Chondrocyte (in vitro differentiated cells): ENCODE data around the gene CBLB. TPM values are rescaled to one million over a fixed set of nuclear protein-coding genes. Genes with fewer than 3 reads are reported as not detected.

Experiments used
- DNase-seq: peaks from one replicate; pipeline ENCODE4 v3.0.0; 2021; ENCODE audit warnings: mixed read lengths, low spot score
- H3K27ac Mint-ChIP-seq: one replicate; pipeline ENCODE4 v1.8.0; 2021; ENCODE audit warnings: mild to moderate bottlenecking, moderate library complexity, mixed read lengths; ENCODE audit not compliant: unreplicated experiment
- H3K27me3 Mint-ChIP-seq: 2 replicates; pipeline ENCODE4 v1.8.0; 2021; ENCODE audit warnings: low read depth, mixed read lengths
- H3K36me3 Mint-ChIP-seq: 2 replicates; pipeline ENCODE4 v1.8.0; 2021; ENCODE audit warnings: low read depth, mixed read lengths
- H3K4me1 Mint-ChIP-seq: 2 replicates; pipeline ENCODE4 v1.8.0; 2021; ENCODE audit warnings: low read depth, mild to moderate bottlenecking, mixed read lengths
- H3K4me3 Mint-ChIP-seq: one replicate; pipeline ENCODE4 v1.8.0; 2021; ENCODE audit warnings: mild to moderate bottlenecking, moderate library complexity, mixed read lengths; ENCODE audit not compliant: unreplicated experiment
- H3K9me3 Mint-ChIP-seq: 2 replicates; pipeline ENCODE4 v1.8.0; 2021; ENCODE audit warnings: low read depth, mixed read lengths
- CTCF ChIP-seq: fragments of 200-600 bp; sonication (generic); IDR thresholded peaks from 2 replicates; pipeline ENCODE4 v1.5.0; 2021; ENCODE audit warnings: antibody characterized with exemption, mild to moderate bottlenecking, moderate library complexity
- total RNA-seq: library from RNA; stranded (reverse); gene quantifications from 3 replicates; pipeline ENCODE4 v1.2.1, GENCODE V29; 2021

Gene CBLB
- total RNA-seq, 1 donor from 2014 or later, result 25.0 TPM

- H3K27me3 Mint-ChIP-seq, result no peaks in the 10 kb centered on the region
- H3K27ac Mint-ChIP-seq, result no peak overlapping the region
- peaks cover 39% of the 10 kb centered on the region for H3K4me1 Mint-ChIP-seq
- no peaks in the 10 kb centered on the region for H3K9me3 Mint-ChIP-seq
- no peak overlapping the region for H3K4me3 Mint-ChIP-seq
- DNase-seq, result no peak
- H3K36me3 Mint-ChIP-seq, result no peaks in the 10 kb centered on the region
- TF ChIP-seq CTCF, result no peak
These were observed 36.0 kb upstream of the CBLB start for GRCh38 chr3:105904678-105905284.

GRCh38 chr3:105904251-105904650 is 35.4 kb upstream of the CBLB start:
- no peak for TF ChIP-seq CTCF
- Mint-ChIP-seq H3K4me3 (no peak overlapping the region), H3K4me1 (peaks cover 45% of the 10 kb centered on the region), H3K36me3 (no peaks in the 10 kb centered on the region), H3K27me3 (no peaks in the 10 kb centered on the region), H3K9me3 (no peaks in the 10 kb centered on the region), H3K27ac (no peak overlapping the region)
- no peak for DNase-seq

- Mint-ChIP-seq H3K27ac (peak overlapping the region; percentile 80), H3K4me1 (peaks cover 19% of the 10 kb centered on the region), H3K9me3 (no peaks in the 10 kb centered on the region), H3K27me3 (no peaks in the 10 kb centered on the region), H3K4me3 (no peak overlapping the region), H3K36me3 (no peaks in the 10 kb centered on the region)
- TF ChIP-seq CTCF, result no peak
- no peak for DNase-seq
These were observed 30.7 kb upstream of the CBLB start for GRCh38 chr3:105899516-105899915.

- Mint-ChIP-seq H3K4me1 (no peaks in the 10 kb centered on the region), H3K27me3 (no peaks in the 10 kb centered on the region), H3K36me3 (no peaks in the 10 kb centered on the region), H3K9me3 (no peaks in the 10 kb centered on the region), H3K27ac (no peak overlapping the region), H3K4me3 (no peak overlapping the region)
- DNase-seq, result no peak
- no peak for TF ChIP-seq CTCF
These were observed 22.3 kb upstream of the CBLB start for GRCh38 chr3:105891101-105891500.

GRCh38 chr3:105888621-105889579 is 20.1 kb upstream of the CBLB start:
- no peaks in the 10 kb centered on the region for H3K9me3 Mint-ChIP-seq
- H3K4me1 Mint-ChIP-seq, result no peaks in the 10 kb centered on the region
- DNase-seq, result no peak
- H3K4me3 Mint-ChIP-seq, result no peak overlapping the region
- H3K27me3 Mint-ChIP-seq, result no peaks in the 10 kb centered on the region
- H3K36me3 Mint-ChIP-seq, result no peaks in the 10 kb centered on the region
- no peak for TF ChIP-seq CTCF
- H3K27ac Mint-ChIP-seq, result no peak overlapping the region
